HG03342 (cell line): Measurements from ENCODE around the gene GNB1.

ENCODE experiments used
- ATAC-seq: cut with Tn5 transposase; IDR thresholded peaks from one replicate; pipeline ENCODE4 v1.9.1; 2021; ENCODE audit warnings: mild to moderate bottlenecking, moderate library complexity; ENCODE audit not compliant: unreplicated experiment

Gene GNB1

DNA sequence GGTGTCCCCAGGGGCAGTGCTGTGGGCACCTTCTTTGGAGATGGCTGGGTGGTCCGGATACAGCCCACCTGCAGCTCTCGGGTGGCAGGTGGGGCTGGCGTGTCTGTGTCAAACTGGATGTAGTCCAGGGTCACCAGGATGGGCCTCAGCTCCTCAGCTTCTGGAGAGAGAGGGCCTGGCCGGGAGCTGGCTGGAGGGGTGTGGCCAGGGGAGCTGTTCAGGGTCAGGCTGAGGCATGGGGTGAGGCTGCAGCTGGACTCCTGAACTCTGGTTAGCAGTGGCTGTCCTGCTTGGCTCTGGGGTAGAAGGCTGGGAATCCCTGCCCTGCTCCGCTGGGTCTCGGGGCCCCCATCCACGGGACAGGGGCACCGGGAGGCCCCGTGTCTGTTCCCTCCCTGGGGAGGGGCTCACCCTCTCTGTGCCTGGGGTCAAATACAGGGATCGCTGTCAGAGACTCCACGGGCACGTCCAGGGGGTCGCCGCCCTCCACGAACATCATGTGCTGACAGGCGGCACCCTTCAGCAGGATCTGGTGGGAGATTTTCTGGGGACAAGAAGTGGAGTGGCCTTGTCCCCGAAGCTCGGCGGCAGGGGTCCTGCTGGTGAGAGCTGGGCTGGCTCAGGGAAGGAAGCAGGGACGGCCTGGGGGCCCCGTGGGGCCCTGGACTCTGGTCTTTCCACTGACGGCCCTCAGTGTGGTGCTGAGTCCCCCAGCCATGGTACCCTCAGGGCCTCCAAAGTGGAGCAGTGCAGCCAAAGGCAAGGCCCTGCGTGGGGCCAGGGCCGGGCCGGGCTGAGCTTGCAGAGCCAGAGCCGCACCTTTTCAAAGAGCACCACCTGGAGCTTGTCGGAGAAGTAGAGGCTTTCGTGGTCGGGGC, 32.3 kb upstream of the GNB1 start:
- ATAC-seq = no peak

DNA sequence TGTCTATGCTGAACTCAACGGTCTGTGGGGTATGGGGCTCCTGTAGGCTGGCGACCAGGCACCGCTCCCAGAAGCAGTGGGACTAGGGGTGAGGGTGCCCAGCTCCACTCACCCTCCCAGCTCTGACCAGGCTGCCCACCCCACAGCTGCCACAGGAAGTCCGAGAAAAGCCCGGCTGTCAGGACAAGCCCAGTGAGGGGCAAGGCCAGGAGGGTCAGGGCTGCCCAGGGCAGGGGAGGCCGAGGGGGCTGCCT, 31.7 kb upstream of the GNB1 start:
- no peak for ATAC-seq

DNA sequence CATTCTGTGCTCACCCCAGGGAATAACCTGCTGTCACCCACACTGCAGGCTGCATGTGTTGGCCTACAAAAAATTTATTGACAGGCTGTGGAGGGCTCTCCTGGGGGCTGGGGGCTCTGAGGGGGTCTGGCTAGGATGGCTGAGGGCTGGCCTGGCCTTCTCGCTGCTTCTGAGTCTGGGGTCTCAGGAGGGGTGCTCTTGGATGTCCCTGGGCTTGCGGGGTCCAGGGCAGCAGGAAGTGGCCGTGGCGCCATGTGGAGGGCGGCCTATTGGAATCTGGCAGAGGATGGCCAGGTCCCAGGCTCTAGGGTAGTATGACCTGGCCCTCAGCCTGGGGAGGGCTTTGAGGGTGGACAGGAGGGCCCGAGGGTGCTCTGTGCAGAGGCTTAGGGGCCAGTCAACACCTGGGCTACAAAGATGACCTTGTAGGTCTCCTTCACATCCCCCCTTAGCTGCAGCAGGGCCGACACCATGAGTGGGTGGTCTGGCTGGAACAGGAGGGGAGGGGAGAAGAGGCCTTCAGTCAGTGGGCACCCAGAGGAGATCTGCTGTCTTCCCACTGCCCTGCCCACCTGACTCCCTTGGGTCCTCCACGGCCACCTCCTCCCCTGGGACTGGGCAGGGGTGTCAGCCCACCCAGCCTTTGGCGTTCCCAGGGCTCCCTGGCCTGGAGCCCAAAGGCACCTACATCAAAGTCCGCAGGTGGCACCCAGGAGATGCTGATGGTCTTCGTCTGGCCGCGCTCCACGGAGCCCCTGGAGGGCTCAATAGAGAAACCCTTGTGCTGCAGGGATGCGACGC, 31.2 kb upstream of the GNB1 start:
- no peak for ATAC-seq

GRCh38 chr1:1921459-1921862, 30.6 kb upstream of the GNB1 start:
- no peak for ATAC-seq

- ATAC-seq = no peak
Observed at GRCh38 chr1:1920608-1921458, 29.9 kb upstream of the GNB1 start.

DNA sequence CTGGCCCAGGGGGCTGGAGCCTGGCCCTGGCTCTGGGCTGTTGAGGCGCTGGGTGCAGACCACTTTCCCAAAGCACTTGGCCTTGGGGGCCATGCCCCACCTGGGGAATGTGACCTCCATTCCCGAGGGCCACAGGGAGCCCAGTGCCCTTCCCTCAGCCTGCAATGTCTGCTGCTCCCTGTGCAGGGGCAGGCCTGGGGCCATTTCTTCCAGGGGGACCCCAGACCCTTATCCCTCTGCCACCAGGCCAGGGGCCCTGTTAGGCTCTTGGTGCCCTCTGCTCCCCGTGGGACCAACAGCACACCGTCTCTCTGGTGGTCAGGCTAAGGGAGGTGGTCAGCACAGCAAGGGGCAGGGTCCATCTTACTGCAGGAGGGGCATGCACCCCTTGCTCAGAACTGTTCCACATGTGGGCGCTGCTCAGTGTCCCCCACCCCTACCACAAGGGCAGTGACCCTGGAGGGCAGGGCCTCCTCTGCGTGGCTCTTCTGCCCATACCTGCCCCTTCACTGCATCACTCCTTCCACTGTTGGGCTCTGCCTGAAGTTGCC, 29.2 kb upstream of the GNB1 start:
- ATAC-seq = no peak

DNA sequence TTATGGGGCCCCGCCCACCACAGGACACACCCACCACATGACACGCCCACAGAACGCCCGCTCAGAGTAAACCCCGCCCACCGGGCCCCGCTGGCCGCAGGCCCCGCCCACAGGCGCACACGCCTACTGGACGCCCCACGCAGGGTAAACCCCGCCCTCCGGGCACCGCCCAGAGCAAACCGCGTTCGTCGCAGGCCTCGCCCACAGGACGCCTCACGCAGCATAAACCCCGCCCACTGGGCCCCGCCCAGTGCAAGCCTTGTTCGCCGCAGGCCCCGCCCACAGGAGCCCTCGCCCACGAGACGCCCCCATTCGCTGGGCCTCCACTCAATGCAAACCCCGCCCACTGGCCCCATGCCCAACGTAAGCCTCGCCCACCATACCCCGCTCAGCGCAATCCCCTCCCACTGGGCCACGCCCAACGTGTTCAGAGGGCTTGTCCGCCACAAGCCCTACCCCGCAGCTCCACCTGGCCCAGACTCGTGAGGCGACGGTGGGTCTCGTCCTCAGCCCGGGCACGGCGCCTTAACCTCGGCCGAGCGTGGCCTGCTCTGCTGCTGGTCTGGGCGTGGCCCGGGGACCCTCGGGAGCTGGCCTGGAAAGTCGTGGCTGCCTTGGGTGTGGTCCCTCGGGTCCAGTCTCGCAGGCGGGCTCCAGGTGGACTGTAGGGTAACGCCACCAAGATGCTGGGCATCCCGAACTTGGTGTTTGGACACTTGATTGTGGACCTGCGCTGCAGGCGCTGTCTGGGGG, 28.6 kb upstream of the GNB1 start:
- peak; percentile 77 for ATAC-seq

DNA sequence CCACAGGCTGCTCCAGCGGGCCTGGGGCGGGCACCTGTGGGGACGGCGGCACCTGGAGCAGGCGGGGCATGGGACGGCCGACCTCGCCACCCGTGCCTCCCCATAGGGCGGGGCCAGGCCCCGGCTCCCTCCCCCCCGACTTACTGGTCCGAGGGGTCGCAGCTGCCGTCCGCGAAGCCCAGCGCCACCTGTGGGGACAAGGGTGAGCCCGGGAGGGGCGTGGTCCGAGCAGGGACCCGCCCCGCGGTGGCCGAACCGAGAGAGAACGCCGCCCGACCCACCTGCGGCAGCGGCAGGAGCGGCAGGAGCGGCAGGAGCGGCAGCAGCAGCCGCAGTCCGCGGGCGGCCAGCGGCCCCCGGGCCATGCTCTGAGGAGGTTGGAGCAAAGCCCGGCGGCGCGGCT, 28.0 kb upstream of the GNB1 start, which contains the start of gene TMEM52:
TMEM52 (minus strand) TSS at position 379 of the 403 bp plus-strand sequence; CDS start at position 365, 14 bp downstream.
- peak; percentile 16 for ATAC-seq

DNA sequence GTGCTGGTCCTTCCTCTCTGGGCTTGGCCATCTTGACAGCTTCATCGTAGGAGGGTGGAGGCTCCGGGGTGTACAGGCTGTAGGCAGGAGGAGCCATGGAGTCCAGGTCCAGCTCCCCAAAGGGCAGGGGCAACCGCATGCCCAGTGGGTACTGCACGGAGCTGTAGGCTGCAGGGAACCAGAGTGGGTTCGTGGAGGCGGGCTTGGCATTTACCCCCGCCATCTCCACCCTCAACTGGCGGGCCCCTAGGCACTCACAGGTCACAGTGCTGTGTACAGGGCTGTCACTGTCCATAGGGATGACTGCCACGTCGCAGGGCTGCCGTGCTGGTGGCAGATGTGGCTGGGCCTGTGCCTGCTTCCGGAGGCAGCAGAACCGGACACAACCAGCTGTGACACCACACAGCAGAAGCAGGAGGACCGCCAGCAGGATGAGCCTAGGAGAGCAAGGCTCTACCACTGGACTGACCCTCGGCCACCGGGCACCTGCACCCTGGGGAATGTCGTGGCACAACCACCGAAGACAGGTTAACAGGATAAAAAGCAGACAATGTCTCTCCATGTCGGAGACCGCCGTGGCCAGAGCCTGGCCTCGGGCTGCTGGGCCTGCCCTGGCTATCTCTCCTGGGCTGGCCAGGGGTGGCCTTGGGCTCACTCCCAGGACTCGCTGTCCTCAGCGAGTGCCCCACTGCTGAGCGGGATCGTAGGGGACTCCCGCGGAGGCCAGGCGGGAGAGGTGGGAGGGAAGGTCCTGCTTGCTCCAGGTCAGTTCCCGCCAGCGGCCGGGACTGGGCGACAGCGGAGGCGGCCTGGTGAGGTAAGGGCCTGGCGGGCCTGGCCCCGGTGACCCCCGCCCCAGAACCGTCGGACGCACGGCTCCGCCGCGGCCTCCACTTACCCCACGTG, 27.4 kb upstream of the GNB1 start:
- ATAC-seq = no peak

GRCh38 chr1:1917304-1917976, 26.6 kb upstream of the GNB1 start:
- no peak for ATAC-seq

DNA sequence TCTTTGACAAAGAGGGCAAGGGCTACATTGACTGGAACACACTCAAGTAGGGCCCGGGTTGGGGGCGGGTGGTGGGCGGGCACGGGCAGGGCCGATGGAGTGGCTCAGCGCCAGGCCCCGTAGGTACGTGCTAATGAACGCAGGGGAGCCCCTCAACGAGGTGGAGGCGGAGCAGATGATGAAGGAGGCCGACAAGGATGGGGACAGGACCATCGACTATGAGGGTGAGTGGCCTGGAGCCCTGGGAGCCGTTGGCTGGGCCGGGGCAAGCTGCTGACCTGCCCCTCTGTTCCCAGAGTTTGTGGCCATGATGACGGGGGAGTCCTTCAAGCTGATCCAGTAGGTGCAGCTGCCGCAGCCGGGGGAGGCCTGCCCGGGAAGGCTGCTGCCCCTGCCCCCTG, 26.0 kb upstream of the GNB1 start:
- no peak for ATAC-seq

DNA sequence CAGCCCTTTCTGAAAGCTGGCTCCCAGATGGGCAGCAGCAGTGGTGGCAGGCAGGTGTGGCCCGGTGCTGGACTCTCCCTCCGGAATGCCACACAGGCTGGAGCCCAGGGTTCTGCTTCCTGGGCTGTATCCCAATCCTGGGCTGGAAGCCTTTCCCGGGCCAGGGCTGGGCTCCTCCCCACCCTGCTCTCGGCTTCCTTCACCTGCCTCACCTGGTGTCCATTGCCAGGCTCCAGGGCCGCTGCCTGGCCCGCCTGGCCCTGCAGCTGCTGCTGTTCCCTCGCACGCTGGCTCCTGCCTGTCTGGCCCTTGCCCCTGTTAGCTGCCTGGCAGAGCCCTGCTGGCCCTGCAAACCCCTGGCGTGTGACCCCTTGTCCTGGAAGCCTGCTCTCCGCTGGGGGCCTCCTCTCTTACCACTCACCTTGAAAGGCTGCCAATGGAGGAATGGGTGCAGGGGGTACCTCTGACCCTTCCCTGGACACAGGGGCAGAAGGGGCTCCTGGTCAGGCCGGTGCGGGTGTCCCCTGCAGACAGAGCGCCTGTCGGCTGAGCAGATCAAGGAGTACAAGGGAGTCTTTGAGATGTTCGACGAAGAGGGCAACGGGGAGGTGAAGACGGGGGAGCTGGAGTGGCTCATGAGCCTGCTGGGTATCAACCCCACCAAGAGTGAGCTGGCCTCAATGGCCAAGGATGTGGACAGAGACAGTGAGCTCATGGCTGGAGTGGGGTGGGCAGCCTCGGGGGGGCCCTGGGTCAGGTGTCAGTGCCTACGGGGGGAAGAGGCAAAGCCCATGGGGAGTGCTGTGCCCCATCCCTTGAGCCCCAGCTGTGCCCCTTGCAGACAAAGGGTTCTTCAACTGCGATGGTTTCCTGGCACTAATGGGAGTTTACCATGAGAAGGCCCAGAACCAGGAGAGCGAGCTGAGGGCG, 25.3 kb upstream of the GNB1 start:
- ATAC-seq = no peak

GRCh38 chr1:1914971-1915692, 24.2 kb upstream of the GNB1 start, which contains the start of gene CALML6:
TSS of gene CALML6 (plus strand) at chr1:1915260. CDS start at chr1:1915281, 21 bp downstream.
- no peak for ATAC-seq

- no peak for ATAC-seq
Observed at GRCh38 chr1:1914101-1914970, 23.4 kb upstream of the GNB1 start.

DNA sequence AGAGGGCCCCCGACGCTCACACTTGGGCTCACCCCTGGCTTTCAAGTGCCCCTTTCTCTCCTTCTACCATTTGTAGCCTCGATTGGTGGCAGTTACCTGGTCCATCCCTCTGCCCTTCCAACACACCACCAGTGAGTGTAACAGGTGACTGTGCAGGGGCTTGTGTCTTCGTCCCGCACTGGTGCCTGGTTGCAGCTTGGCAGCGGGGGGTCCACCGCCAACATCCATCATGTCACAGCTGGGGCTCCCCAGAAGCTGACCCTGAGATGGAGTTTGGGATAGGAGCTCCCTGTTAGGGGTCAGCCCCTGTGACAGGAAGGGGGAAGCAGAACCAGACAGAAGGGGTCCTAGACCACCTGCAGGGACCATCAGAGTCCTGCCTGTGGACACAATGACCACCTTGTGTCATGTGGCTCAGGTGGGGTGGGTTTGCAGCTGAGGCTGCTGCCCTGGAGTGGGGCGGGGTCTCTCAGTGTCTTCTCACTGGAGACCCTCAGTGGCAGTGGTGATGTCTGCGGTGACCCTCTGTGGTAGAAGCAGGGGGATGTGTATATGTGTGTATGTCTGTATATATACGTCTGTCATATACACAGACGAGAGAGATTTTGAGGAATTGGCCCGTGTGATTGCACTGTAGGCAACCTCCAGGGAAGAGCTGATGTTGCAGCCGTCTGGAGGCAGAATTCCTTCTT, 20.6 kb upstream of the GNB1 start:
- no peak for ATAC-seq
